ENCODE results near the gene CWC22.
"Not testable (repeated sequence)": the region's sequence is repeated elsewhere in the genome, so short reads cannot be mapped to it uniquely, and the experiment has no call there.

Gene CWC22

GRCh38 chr2:180006781-180007579 is at the start of gene CWC22:
CWC22 (minus strand) TSS chr2:180007297; CDS start chr2:179993341, 13,956 bp downstream.
- intact Hi-C loops (cut with micrococcal nuclease) = no loop called here
- peak within 1 kb of the TSS; percentile 100 for H3K27ac Mint-ChIP-seq
- H3K36me3 Mint-ChIP-seq (ENCODE audit: low read depth) = peaks cover 13% of the 10 kb centered on the region
- H3K4me1 Mint-ChIP-seq (ENCODE audit: low read depth) = peaks cover 43% of the 10 kb centered on the region
- H3K9me3 Mint-ChIP-seq = no peaks in the 10 kb centered on the region
- no peaks in the 10 kb centered on the region for H3K27me3 Mint-ChIP-seq
- H3K4me3 Mint-ChIP-seq = peak within 1 kb of the TSS; percentile 96

- H3K9me3 Mint-ChIP-seq = no peaks in the 10 kb centered on the region
- H3K4me1 Mint-ChIP-seq (ENCODE audit: low read depth) = peaks cover 5% of the 10 kb centered on the region
- H3K27me3 Mint-ChIP-seq = no peaks in the 10 kb centered on the region
- H3K36me3 Mint-ChIP-seq (ENCODE audit: low read depth) = no peaks in the 10 kb centered on the region
- no peak overlapping the region for H3K27ac Mint-ChIP-seq
- intact Hi-C loops (cut with micrococcal nuclease) = no loop called here
- no peak overlapping the region for H3K4me3 Mint-ChIP-seq
Measured at GRCh38 chr2:180056367-180057118, 49.4 kb upstream of the CWC22 start.

GRCh38 chr2:180054576-180054975 is 47.5 kb upstream of the CWC22 start:
- H3K27ac Mint-ChIP-seq; H3K4me3 Mint-ChIP-seq; H3K27me3 Mint-ChIP-seq; intact Hi-C loops (cut with micrococcal nuclease); H3K36me3 Mint-ChIP-seq (ENCODE audit: low read depth); H3K9me3 Mint-ChIP-seq; H3K4me1 Mint-ChIP-seq (ENCODE audit: low read depth): not testable (repeated sequence)

GRCh38 chr2:180050246-180050645 is 43.1 kb upstream of the CWC22 start:
- Mint-ChIP-seq H3K27me3 (no peaks in the 10 kb centered on the region), H3K27ac (no peak overlapping the region), H3K4me3 (no peak overlapping the region), H3K4me1 (ENCODE audit: low read depth) (no peaks in the 10 kb centered on the region), H3K9me3 (no peaks in the 10 kb centered on the region), H3K36me3 (ENCODE audit: low read depth) (no peaks in the 10 kb centered on the region)
- intact Hi-C loops (cut with micrococcal nuclease) = no loop called here

- intact Hi-C loops (cut with micrococcal nuclease) = no loop called here
- H3K36me3 Mint-ChIP-seq (ENCODE audit: low read depth) = no peaks in the 10 kb centered on the region
- H3K9me3 Mint-ChIP-seq = no peaks in the 10 kb centered on the region
- no peak overlapping the region for H3K4me3 Mint-ChIP-seq
- H3K27me3 Mint-ChIP-seq = no peaks in the 10 kb centered on the region
- H3K27ac Mint-ChIP-seq = no peak overlapping the region
- no peaks in the 10 kb centered on the region for H3K4me1 Mint-ChIP-seq (ENCODE audit: low read depth)
Measured at GRCh38 chr2:180048251-180048650, 41.2 kb upstream of the CWC22 start.

- Mint-ChIP-seq H3K4me3 (no peak overlapping the region), H3K36me3 (ENCODE audit: low read depth) (no peaks in the 10 kb centered on the region), H3K27ac (no peak overlapping the region), H3K4me1 (ENCODE audit: low read depth) (no peaks in the 10 kb centered on the region), H3K9me3 (no peaks in the 10 kb centered on the region), H3K27me3 (no peaks in the 10 kb centered on the region)
- intact Hi-C loops (cut with micrococcal nuclease) = no loop called here
Measured at GRCh38 chr2:180046776-180047175, 39.7 kb upstream of the CWC22 start.

- no peaks in the 10 kb centered on the region for H3K4me1 Mint-ChIP-seq (ENCODE audit: low read depth)
- H3K27me3 Mint-ChIP-seq = no peaks in the 10 kb centered on the region
- intact Hi-C loops (cut with micrococcal nuclease) = no loop called here
- H3K4me3 Mint-ChIP-seq = no peak overlapping the region
- no peaks in the 10 kb centered on the region for H3K36me3 Mint-ChIP-seq (ENCODE audit: low read depth)
- H3K9me3 Mint-ChIP-seq = no peaks in the 10 kb centered on the region
- H3K27ac Mint-ChIP-seq = no peak overlapping the region
Measured at GRCh38 chr2:180046202-180046601, 39.1 kb upstream of the CWC22 start.

GRCh38 chr2:180040146-180040925 is 33.2 kb upstream of the CWC22 start:
- no peaks in the 10 kb centered on the region for H3K4me1 Mint-ChIP-seq (ENCODE audit: low read depth)
- no peaks in the 10 kb centered on the region for H3K9me3 Mint-ChIP-seq
- H3K27me3 Mint-ChIP-seq = no peaks in the 10 kb centered on the region
- no peak overlapping the region for H3K27ac Mint-ChIP-seq
- H3K4me3 Mint-ChIP-seq = no peak overlapping the region
- intact Hi-C loops (cut with micrococcal nuclease) = no loop called here
- no peaks in the 10 kb centered on the region for H3K36me3 Mint-ChIP-seq (ENCODE audit: low read depth)

GRCh38 chr2:180038997-180039396 is 31.9 kb upstream of the CWC22 start:
- H3K36me3 Mint-ChIP-seq (ENCODE audit: low read depth) = no peaks in the 10 kb centered on the region
- H3K27me3 Mint-ChIP-seq = no peaks in the 10 kb centered on the region
- no peak overlapping the region for H3K27ac Mint-ChIP-seq
- intact Hi-C loops (cut with micrococcal nuclease) = no loop called here
- H3K4me1 Mint-ChIP-seq (ENCODE audit: low read depth) = no peaks in the 10 kb centered on the region
- no peak overlapping the region for H3K4me3 Mint-ChIP-seq
- H3K9me3 Mint-ChIP-seq = no peaks in the 10 kb centered on the region

- Mint-ChIP-seq H3K27ac (no peak overlapping the region), H3K4me1 (ENCODE audit: low read depth) (no peaks in the 10 kb centered on the region), H3K27me3 (no peaks in the 10 kb centered on the region), H3K36me3 (ENCODE audit: low read depth) (no peaks in the 10 kb centered on the region), H3K4me3 (no peak overlapping the region), H3K9me3 (peaks cover 16% of the 10 kb centered on the region)
- intact Hi-C loops (cut with micrococcal nuclease) = no loop called here
Measured at GRCh38 chr2:180033993-180034894, 27.1 kb upstream of the CWC22 start.

- Mint-ChIP-seq H3K4me1 (ENCODE audit: low read depth) (no peaks in the 10 kb centered on the region), H3K27me3 (no peaks in the 10 kb centered on the region), H3K9me3 (peaks cover 21% of the 10 kb centered on the region), H3K36me3 (ENCODE audit: low read depth) (no peaks in the 10 kb centered on the region), H3K4me3 (no peak overlapping the region), H3K27ac (no peak overlapping the region)
- intact Hi-C loops (cut with micrococcal nuclease) = no loop called here
Measured at GRCh38 chr2:180029575-180029974, 22.5 kb upstream of the CWC22 start.

- no peaks in the 10 kb centered on the region for H3K27me3 Mint-ChIP-seq
- no peaks in the 10 kb centered on the region for H3K9me3 Mint-ChIP-seq
- intact Hi-C loops (cut with micrococcal nuclease) = no loop called here
- H3K36me3 Mint-ChIP-seq (ENCODE audit: low read depth) = no peaks in the 10 kb centered on the region
- no peak overlapping the region for H3K4me3 Mint-ChIP-seq
- no peaks in the 10 kb centered on the region for H3K4me1 Mint-ChIP-seq (ENCODE audit: low read depth)
- no peak overlapping the region for H3K27ac Mint-ChIP-seq
Measured at GRCh38 chr2:180021850-180022249, 14.8 kb upstream of the CWC22 start.

GRCh38 chr2:180017784-180018183 is 10.7 kb upstream of the CWC22 start:
- intact Hi-C loops (cut with micrococcal nuclease) = no loop called here
- Mint-ChIP-seq H3K4me3 (no peak overlapping the region), H3K27ac (no peak overlapping the region), H3K9me3 (no peaks in the 10 kb centered on the region), H3K27me3 (no peaks in the 10 kb centered on the region), H3K4me1 (ENCODE audit: low read depth) (no peaks in the 10 kb centered on the region), H3K36me3 (ENCODE audit: low read depth) (no peaks in the 10 kb centered on the region)
